Liver (tissue), 9 donors: ENCODE measurements around the gene PITPNM3. TPM values are rescaled to one million over a fixed set of nuclear protein-coding genes. Genes with fewer than 3 reads are reported as not detected.

Experiments used
- DNase-seq: peaks from one replicate; pipeline ENCODE4 v3.0.0-alpha.2; 2017; ENCODE audit warnings: low spot score
- H3K27ac ChIP-seq, 2 donors: one replicate each; pipeline ENCODE4 v1.7.0; 2013; ENCODE audit warnings: inconsistent platforms in 2 of 2, low read length in 2 of 2, control low read depth in 1 of 2, low read depth in 1 of 2, mild to moderate bottlenecking in 1 of 2
- H3K27me3 ChIP-seq, 4 donors: one replicate each; pipeline versions ENCODE4 v1.6.1 to v1.7.0; 2013; ENCODE audit warnings: low read length in 3 of 4, inconsistent platforms in 1 of 4, mild to moderate bottlenecking in 1 of 4, moderate library complexity in 1 of 4; ENCODE audit not compliant: control insufficient read depth in 4 of 4, insufficient read depth in 4 of 4
- H3K36me3 ChIP-seq, 4 donors: one replicate each; pipeline versions ENCODE4 v1.6.1 to v1.7.0; 2013; ENCODE audit warnings: low read length in 3 of 4, mild to moderate bottlenecking in 3 of 4, low read depth in 1 of 4, moderate library complexity in 1 of 4; ENCODE audit not compliant: control insufficient read depth in 4 of 4, insufficient read depth in 3 of 4
- H3K4me1 ChIP-seq, 4 donors: one replicate each; pipeline versions ENCODE4 v1.6.1 to v1.7.0; 2013; ENCODE audit warnings: low read length in 3 of 4, mild to moderate bottlenecking in 3 of 4, moderate library complexity in 1 of 4; ENCODE audit not compliant: control insufficient read depth in 4 of 4, insufficient read depth in 4 of 4
- H3K4me3 ChIP-seq, 3 donors: one replicate each; pipeline versions ENCODE4 v1.6.1 to v1.7.0; 2013; ENCODE audit warnings: low read length in 3 of 3, control low read depth in 1 of 3, low read depth in 1 of 3, mild to moderate bottlenecking in 1 of 3
- H3K9ac ChIP-seq, 2 donors: one replicate each; pipeline ENCODE4 v1.7.0; 2013; ENCODE audit warnings: low read length in 2 of 2, mild to moderate bottlenecking in 2 of 2, moderate library complexity in 2 of 2, control low read depth in 1 of 2, low read depth in 1 of 2
- H3K9me3 ChIP-seq, 4 donors: one replicate each; pipeline versions ENCODE4 v1.6.1 to v1.7.0; 2013; ENCODE audit warnings: low read length in 3 of 4; ENCODE audit not compliant: control insufficient read depth in 4 of 4
- ATF3 ChIP-seq: IDR thresholded peaks from 2 replicates; pipeline ENCODE4 v1.6.1; 2016; ENCODE audit warnings: antibody characterized with exemption
- CTCF ChIP-seq: fragments of 150-350 bp; IDR thresholded peaks from 2 replicates; pipeline ENCODE4 v1.5.1; 2017; ENCODE audit warnings: improper control_type of control experiment, low read depth, low read length; ENCODE audit not compliant: missing input control
- EGR1 ChIP-seq, 2 donors: IDR thresholded peaks; 2 replicates each; pipeline ENCODE4 v1.6.1; 2016 to 2018; ENCODE audit warnings: antibody characterized with exemption in 2 of 2, low read depth in 2 of 2
- FOXA1 ChIP-seq: IDR thresholded peaks from 2 replicates; pipeline ENCODE4 v1.6.1; 2016; ENCODE audit warnings: antibody characterized with exemption
- FOXA2 ChIP-seq: IDR thresholded peaks from 2 replicates; pipeline ENCODE4 v1.6.1; 2016; ENCODE audit warnings: antibody characterized with exemption
- GABPA ChIP-seq, 2 donors: IDR thresholded peaks in 1 of 2; conservative IDR thresholded peaks in 1 of 2; 2 replicates each; pipeline ENCODE4 v1.6.1; 2016; ENCODE audit warnings: antibody characterized with exemption in 2 of 2, mild to moderate bottlenecking in 1 of 2, moderate library complexity in 1 of 2
- HNF4A ChIP-seq, 2 donors: conservative IDR thresholded peaks; 2 replicates each; pipeline ENCODE4 v1.6.1; 2016; ENCODE audit warnings: antibody characterized with exemption in 2 of 2, mild to moderate bottlenecking in 2 of 2
- HNF4G ChIP-seq: IDR thresholded peaks from 2 replicates; pipeline ENCODE4 v1.6.1; 2016; ENCODE audit warnings: antibody characterized with exemption
- JUND ChIP-seq, 2 donors: IDR thresholded peaks; 2 replicates each; pipeline ENCODE4 v1.6.1; 2016; ENCODE audit warnings: antibody characterized with exemption in 2 of 2
- MAX ChIP-seq: IDR thresholded peaks from 2 replicates; pipeline ENCODE4 v1.6.1; 2016; ENCODE audit warnings: antibody characterized with exemption
- NR2F2 ChIP-seq: IDR thresholded peaks from 2 replicates; pipeline ENCODE4 v1.6.1; 2016; ENCODE audit warnings: antibody characterized with exemption
- RAD21 ChIP-seq, 2 donors: IDR thresholded peaks; 2 replicates each; pipeline ENCODE4 v1.6.1; 2016; ENCODE audit warnings: antibody characterized with exemption in 2 of 2, mild to moderate bottlenecking in 2 of 2
- REST ChIP-seq: IDR thresholded peaks from 2 replicates; pipeline ENCODE4 v1.6.1; 2016; ENCODE audit warnings: antibody characterized with exemption, mild to moderate bottlenecking
- RXRA ChIP-seq, 2 donors: IDR thresholded peaks; 2 replicates each; pipeline ENCODE4 v1.6.1; 2017 to 2018; ENCODE audit warnings: antibody characterized with exemption in 2 of 2, mild to moderate bottlenecking in 1 of 2
- SP1 ChIP-seq: IDR thresholded peaks from 2 replicates; pipeline ENCODE4 v1.6.1; 2018; ENCODE audit warnings: antibody characterized with exemption, mild to moderate bottlenecking
- TAF1 ChIP-seq: conservative IDR thresholded peaks from 2 replicates; pipeline ENCODE4 v1.6.1; 2016; ENCODE audit warnings: antibody characterized with exemption, mild to moderate bottlenecking
- YY1 ChIP-seq: IDR thresholded peaks from 2 replicates; pipeline ENCODE4 v1.6.1; 2016; ENCODE audit warnings: antibody characterized with exemption, mild to moderate bottlenecking
- ZBTB33 ChIP-seq: IDR thresholded peaks from 2 replicates; pipeline ENCODE4 v1.6.1; 2016; ENCODE audit warnings: antibody characterized with exemption
- WGBS: extraction: QIAGEN DNeasy Blood & Tissue Kit; methylation state at CpG from one replicate; pipeline ENCODE4 v1.1.7; 2013; 5-methylcytosine and 5-hydroxymethylcytosine counted together
- polyA plus RNA-seq, 2 donors: library from polyadenylated mRNA; stranded (reverse) in 1 of 2; unstranded in 1 of 2; fragments of 200-250 nt in 1 of 2; fragments of >200 nt in 1 of 2; fragmentation: Nextera tagmentation in 1 of 2; extraction: Ambion mirVana in 1 of 2; gene quantifications; one replicate each; pipeline versions ENCODE4 v1.2.1 to v1.2.3, GENCODE V29; 2013 to 2015
- total RNA-seq, 2 donors: library from RNA; depleted of rRNA; stranded (reverse); fragments of >200 nt; gene quantifications; one replicate each; pipeline ENCODE4 v1.2.3, GENCODE V29; 2014
- donor health status: healthy.
- donor health status: healthy.
- donor health status: healthy.
- donor health status: healthy.
- donor health status: healthy.

The PITPNM3 gene
- total and polyA plus RNA-seq, 4 donors: 1.5 to 5.0 (median 1.8) TPM

GRCh38 chr17:6577686-6578263, 21.4 kb upstream of the PITPNM3 start:
- no peaks in the 10 kb centered on the region for H3K4me1 ChIP-seq
- TF ChIP-seq HNF4G (no peak), FOXA2 (no peak), YY1 (no peak), TAF1 (no peak), ZBTB33 (no peak), JUND (IDR thresholded peaks at IDR 0.05) (no peak), REST (no peak), CTCF (no peak), FOXA1 (no peak), EGR1 (IDR thresholded peaks at IDR 0.05; ENCODE audit: low read depth in 2 of 2) (no peak), HNF4A (conservative IDR thresholded peaks at IDR 0.05) (no peak), RXRA (IDR thresholded peaks at IDR 0.05) (no peak), MAX (no peak), ATF3 (no peak), NR2F2 (no peak), SP1 (no peak), GABPA (IDR thresholded peaks at IDR 0.05 in 1 of 2, conservative IDR thresholded peaks at IDR 0.05 in 1 of 2) (no peak), RAD21 (IDR thresholded peaks at IDR 0.05) (no peak)
- WGBS: 89% methylated on average over 7 of the region's 7 CpGs
- no peak overlapping the region for H3K27ac ChIP-seq
- no peaks in the 10 kb centered on the region for H3K27me3 ChIP-seq
- no peak for DNase-seq
- H3K4me3 ChIP-seq: no peak overlapping the region
- no peak overlapping the region for H3K9ac ChIP-seq
- H3K36me3 ChIP-seq: peaks cover 0 to 12% (median 5%) of the 10 kb centered on the region in 4 donors
- H3K9me3 ChIP-seq: no peaks in the 10 kb centered on the region
